K562 (cell line): ENCODE results near the gene MAGEA9B. TPM values are rescaled to one million over a fixed set of nuclear protein-coding genes. Genes with fewer than 3 reads are reported as not detected.

Experiments
- ATAC-seq: fragments of 200-7000 bp; cut with Tn5 transposase; 3 replicates; pipeline ENCODE4 v1.9.1; 2020; ENCODE audit warnings: moderate library complexity
- BruUV-seq: library from RNA; stranded (reverse); fragments of 400-500 nt; replicated peaks from 2 replicates; lab custom pipeline; 2021; lab: Mats Ljungman, UMichigan
- CTCF ChIA-PET: fragments of 300-600 bp; formaldehyde crosslinking; extraction: SDS; loops from one replicate; lab custom pipeline; 2021; ENCODE audit warnings: low intra/inter-chr PET ratio; lab: Yijun Ruan, JAX
- POLR2A ChIA-PET: fragments of 300-600, 350-650 bp; sonication (Branson Sonifier 250); formaldehyde crosslinking; extraction: SDS; loops from one replicate; lab custom pipeline; 2021; ENCODE audit warnings: antibody characterized with exemption, inconsistent platforms; lab: Yijun Ruan, JAX
- DNase-seq, 4 experiments: peaks; one replicate each; pipeline versions ENCODE4 v3.0.0 to v3.0.0-alpha.2; 2011 to 2018; ENCODE audit warnings: low spot score in 3 of 4, mixed read lengths in 3 of 4; ENCODE audit errors: extremely low read depth in 1 of 4
- FAIRE-seq: peaks from 2 replicates; lab custom pipeline; 2011; peaks lifted over from hg19 to GRCh38; lab: Jason Lieb, UNC
- H2AFZ ChIP-seq: 2 replicates; pipeline ENCODE4 v1.6.0; 2011; ENCODE audit warnings: low read depth, low read length, control low read depth, inconsistent platforms
- H3K27ac ChIP-seq: fragments of 200-600 bp; 3 replicates; pipeline ENCODE4 v1.8.0; 2011; ENCODE audit warnings: low read depth, mild to moderate bottlenecking, control low read depth, inconsistent platforms, low read length, moderate library complexity, mixed read lengths; ENCODE audit errors: extremely low read depth
- H3K27me3 ChIP-seq, 2 experiments: fragments of 300-600 bp in 1 of 2; 2 replicates in 1 of 2; 3 replicates in 1 of 2; pipeline versions ENCODE4 v1.6.0 to v1.8.0; 2011; ENCODE audit warnings: inconsistent platforms in 2 of 2, low read length in 2 of 2, mild to moderate bottlenecking in 1 of 2, mixed read lengths in 1 of 2, moderate library complexity in 1 of 2; ENCODE audit not compliant: control insufficient read depth in 2 of 2, insufficient read depth in 2 of 2
- H3K36me3 ChIP-seq: fragments of 300-600 bp; 3 replicates; pipeline ENCODE4 v1.8.0; 2011; ENCODE audit warnings: mild to moderate bottlenecking, low read length, inconsistent platforms; ENCODE audit not compliant: control insufficient read depth, insufficient read depth
- H3K4me1 ChIP-seq, 2 experiments: fragments of 200-600 bp in 1 of 2; replicated peaks in 1 of 2; 2 replicates in 1 of 2; 3 replicates in 1 of 2; pipeline versions ENCODE4 v1.5.1 to v1.8.0; 2011; ENCODE audit warnings: inconsistent platforms in 2 of 2, low read length in 2 of 2, mild to moderate bottlenecking in 1 of 2, mixed read lengths in 1 of 2, moderate library complexity in 1 of 2; ENCODE audit not compliant: control insufficient read depth in 2 of 2, insufficient read depth in 2 of 2
- H3K4me2 ChIP-seq: 2 replicates; pipeline ENCODE4 v1.6.1; 2011; ENCODE audit warnings: low read length, control low read depth, inconsistent platforms, mixed read lengths; ENCODE audit not compliant: insufficient read depth
- H3K4me3 ChIP-seq: fragments of 200-600 bp; sonication (generic), shearing (Covaris generic); 2 replicates; pipeline ENCODE4 v1.5.1; 2016; ENCODE audit warnings: control low read depth, inconsistent platforms
- H3K79me2 ChIP-seq: fragments of 200-600 bp; 3 replicates; pipeline ENCODE4 v1.8.0; 2011; ENCODE audit warnings: low read length, inconsistent platforms; ENCODE audit not compliant: control insufficient read depth, insufficient read depth
- H3K9ac ChIP-seq, 2 experiments: 2 replicates each; pipeline versions ENCODE4 v1.6.0 to v1.6.1; 2011; ENCODE audit warnings: low read depth in 2 of 2, low read length in 2 of 2, control low read depth in 1 of 2, inconsistent platforms in 1 of 2, mild to moderate bottlenecking in 1 of 2, mixed read lengths in 1 of 2; ENCODE audit not compliant: insufficient read depth in 1 of 2
- H3K9me1 ChIP-seq: one replicate; pipeline ENCODE4 v1.6.0; 2011; ENCODE audit warnings: inconsistent platforms, mild to moderate bottlenecking, low read length, moderate library complexity; ENCODE audit not compliant: control insufficient read depth, insufficient read depth
- H3K9me3 ChIP-seq: replicated peaks from 2 replicates; pipeline ENCODE4 v1.5.1; 2011; ENCODE audit warnings: low read depth, low read length, inconsistent platforms; ENCODE audit not compliant: control insufficient read depth, insufficient read depth
- H4K20me1 ChIP-seq: replicated peaks from 2 replicates; pipeline ENCODE4 v1.6.1; 2011; ENCODE audit warnings: low read length, inconsistent platforms, mixed read lengths; ENCODE audit not compliant: control insufficient read depth, insufficient read depth
- ARID3A ChIP-seq: IDR thresholded peaks from 2 replicates; pipeline ENCODE4 v1.6.1; 2012; ENCODE audit warnings: low read depth, low read length, improper control_type of control experiment, borderline replicate concordance
- GMEB1 ChIP-seq: fragments of 250-450 bp; sonication (Bioruptor Pico); IDR thresholded peaks from 2 replicates; pipeline ENCODE4 v1.4.0; 2020; ENCODE audit warnings: mild to moderate bottlenecking
- IFI16 ChIP-seq: fragments of 250-450 bp; sonication (Bioruptor Pico); IDR thresholded peaks from 2 replicates; pipeline ENCODE4 v2.1.2; 2022; ENCODE audit warnings: mild to moderate bottlenecking, inconsistent platforms
- MAFF ChIP-seq: IDR thresholded peaks from 2 replicates; pipeline ENCODE4 v1.6.1; 2012; ENCODE audit warnings: low read length, improper control_type of control experiment
- MYC ChIP-seq, 2 experiments: fragments of 250-450 bp in 1 of 2; sonication (Bioruptor Pico) in 1 of 2; IDR thresholded peaks; 2 replicates each; pipeline versions ENCODE4 v1.5.1 to v1.6.1; 2012 to 2021; ENCODE audit warnings: low read depth in 2 of 2, borderline replicate concordance in 1 of 2, improper control_type of control experiment in 1 of 2, low read length in 1 of 2, mild to moderate bottlenecking in 1 of 2, moderate library complexity in 1 of 2
- NR2F6 ChIP-seq: fragments of 450-650 bp; formaldehyde crosslinking; IDR thresholded peaks from 2 replicates; pipeline ENCODE4 v1.4.0; 2020; ENCODE audit warnings: mild to moderate bottlenecking
- SMAD3 ChIP-seq: fragments of 450-650 bp; formaldehyde crosslinking; conservative IDR thresholded peaks from 2 replicates; pipeline ENCODE4 v1.4.0; 2020; ENCODE audit warnings: mild to moderate bottlenecking
- TRIM28 ChIP-seq: fragments of 450-650 bp; IDR thresholded peaks from 2 replicates; pipeline ENCODE4 v1.6.1; 2017
- ZBTB33 ChIP-seq: sonication (generic); formaldehyde crosslinking; IDR thresholded peaks from 2 replicates; pipeline ENCODE4 v1.8.1; 2023; ENCODE audit warnings: mild to moderate bottlenecking, missing genetic modification reagents
- ZKSCAN1 ChIP-seq: fragments of 150-350 bp; IDR thresholded peaks from 2 replicates; pipeline ENCODE4 v1.6.1; 2016; ENCODE audit warnings: low read depth, low read length
- ZNF143 ChIP-seq: sonication (generic); formaldehyde crosslinking; IDR thresholded peaks from 2 replicates; pipeline ENCODE4 v1.9.0; 2022; ENCODE audit warnings: mild to moderate bottlenecking, missing genetic modification reagents
- ZSCAN29 ChIP-seq: fragments of 450-650 bp; IDR thresholded peaks from 2 replicates; pipeline ENCODE4 v1.6.1; 2017
- in situ Hi-C: fragments of 300-500 bp; cut with MboI; formaldehyde crosslinking; loops from 4 replicates; pipeline ENCODE4 v1.15.0; 2018; ENCODE audit warnings: inconsistent platforms, mixed read lengths
- intact Hi-C: fragments of 100-400 bp; cut with micrococcal nuclease; formaldehyde crosslinking; loops from 2 replicates; pipeline ENCODE4 v1.14.2; 2022
- polyA plus RNA-seq, 8 experiments: library from polyadenylated mRNA; depleted of rRNA in 4 of 8; stranded (reverse) in 5 of 8; unstranded in 3 of 8; fragments of >200 nt; fragmentation: Nextera tagmentation in 2 of 8; fragmentation: Illumina TruSeq in 1 of 8; extraction: Ambion mirVana in 2 of 8; extraction: Trizol in 1 of 8; gene quantifications; 2 replicates each; pipeline versions ENCODE4 v1.2.1 to v1.2.3, GENCODE V29; 2011 to 2014; ENCODE audit warnings: inconsistent platforms in 1 of 8, missing spikeins in 1 of 8
- total RNA-seq, 7 experiments: library from RNA; depleted of rRNA in 6 of 7; stranded (reverse); fragments of >200 nt in 6 of 7; fragmentation: Illumina TruSeq in 2 of 7; extraction: Trizol in 2 of 7; gene quantifications; 2 replicates each; pipeline versions ENCODE4 v1.2.1 to v1.2.3, GENCODE V29; 2011 to 2021; ENCODE audit warnings: low replicate concordance in 1 of 7

The MAGEA9B gene
- total and polyA plus RNA-seq, 9 of the 15 experiments (the other 6 are each of a cell fraction or from before 2014, with no cell fraction given), result 11.2 to 31.2 (median 14.1) TPM

- FAIRE-seq (no peak), ATAC-seq (no peak), DNase-seq (no peak)
- Histone ChIP-seq H4K20me1 (0 out of 2 replicates have a peak, but pooled peaks cover 4% of the 10 kb centered on the region), H3K4me2 (no peak overlapping the region), H3K4me1 (peaks cover 0 to 11% of the 10 kb centered on the region in 2 experiments; a peak in 2 of 5 replicates), H3K27me3 (peaks cover 0 to 9% of the 10 kb centered on the region in 2 experiments; a peak in 2 of 5 replicates), H2AFZ (no peak overlapping the region), H3K9ac (no peak overlapping the region), H3K9me1 (no peaks in the 10 kb centered on the region), H3K9me3 (no peaks in the 10 kb centered on the region; the same call in 1 of the 2 replicates), H3K79me2 (peaks cover 2% of the 10 kb centered on the region; the same call in 1 of the 3 replicates), H3K4me3 (no peak overlapping the region), H3K27ac (no peak overlapping the region), H3K36me3 (no peaks in the 10 kb centered on the region)
- in situ Hi-C loops (loop anchor here (25.0 kb wide), 1 partner anchor 121 kb away; the partner anchor contains the start of gene IDS), intact Hi-C loops (no loop called here)
- ChIA-PET CTCF (no interaction called here), POLR2A (no interaction called here)
- BruUV-seq, result no TSS peak
- TF ChIP-seq ZBTB33 (no peak), MYC (IDR thresholded peaks at IDR 0.05; ENCODE audit: low read depth, low read length) (no peak), MYC (CRISPR knock-in tag; IDR thresholded peaks at IDR 0.05; ENCODE audit: borderline replicate concordance, low read depth) (no peak), IFI16 (CRISPR knock-in tag) (no peak), TRIM28 (no peak), SMAD3 (CRISPR knock-in tag) (no peak), ZNF143 (no peak), NR2F6 (no peak), ZKSCAN1 (no peak), ARID3A (no peak), GMEB1 (CRISPR knock-in tag) (no peak), ZSCAN29 (no peak), MAFF (no peak)
These were observed 46.3 kb upstream of the MAGEA9B start for GRCh38 chrX:149633511-149633910.
